GM21576 (cell line): Measurements from ENCODE around the gene KRTAP12-1.
"Not testable (repeated sequence)": the region's sequence is repeated elsewhere in the genome, so short reads cannot be mapped to it uniquely, and the experiment has no call there.

Experiments
- ATAC-seq: cut with Tn5 transposase; IDR thresholded peaks from one replicate; pipeline ENCODE4 v1.9.1; 2021; ENCODE audit warnings: mild to moderate bottlenecking, moderate library complexity; ENCODE audit not compliant: unreplicated experiment

KRTAP12-1 gene

DNA sequence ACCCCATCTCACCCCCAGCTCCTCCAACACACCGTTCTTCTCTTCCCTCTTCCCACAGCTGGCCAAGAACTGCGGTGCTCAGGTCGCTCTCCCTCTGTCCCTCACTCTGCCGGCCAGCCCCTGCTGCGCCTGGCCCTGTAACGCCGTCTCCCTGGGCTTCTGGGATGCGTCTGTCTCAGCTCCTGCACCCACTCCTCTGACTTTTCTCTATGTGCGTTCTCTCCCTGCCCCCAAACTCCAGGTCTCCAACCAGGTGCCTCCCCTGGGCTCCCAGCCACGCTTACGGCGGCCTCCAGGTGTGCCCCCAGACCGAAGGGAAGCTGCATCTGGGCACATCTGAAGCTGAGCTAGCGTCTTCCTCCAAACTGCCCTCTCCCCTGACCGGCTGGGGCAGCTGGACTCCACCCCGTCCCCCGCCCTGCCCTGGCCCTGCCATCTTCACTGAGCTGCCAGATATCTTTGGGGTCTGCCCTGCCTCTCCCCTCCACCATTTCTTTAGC lies 17.6 kb upstream of the KRTAP12-1 start:
- no peak for ATAC-seq

DNA sequence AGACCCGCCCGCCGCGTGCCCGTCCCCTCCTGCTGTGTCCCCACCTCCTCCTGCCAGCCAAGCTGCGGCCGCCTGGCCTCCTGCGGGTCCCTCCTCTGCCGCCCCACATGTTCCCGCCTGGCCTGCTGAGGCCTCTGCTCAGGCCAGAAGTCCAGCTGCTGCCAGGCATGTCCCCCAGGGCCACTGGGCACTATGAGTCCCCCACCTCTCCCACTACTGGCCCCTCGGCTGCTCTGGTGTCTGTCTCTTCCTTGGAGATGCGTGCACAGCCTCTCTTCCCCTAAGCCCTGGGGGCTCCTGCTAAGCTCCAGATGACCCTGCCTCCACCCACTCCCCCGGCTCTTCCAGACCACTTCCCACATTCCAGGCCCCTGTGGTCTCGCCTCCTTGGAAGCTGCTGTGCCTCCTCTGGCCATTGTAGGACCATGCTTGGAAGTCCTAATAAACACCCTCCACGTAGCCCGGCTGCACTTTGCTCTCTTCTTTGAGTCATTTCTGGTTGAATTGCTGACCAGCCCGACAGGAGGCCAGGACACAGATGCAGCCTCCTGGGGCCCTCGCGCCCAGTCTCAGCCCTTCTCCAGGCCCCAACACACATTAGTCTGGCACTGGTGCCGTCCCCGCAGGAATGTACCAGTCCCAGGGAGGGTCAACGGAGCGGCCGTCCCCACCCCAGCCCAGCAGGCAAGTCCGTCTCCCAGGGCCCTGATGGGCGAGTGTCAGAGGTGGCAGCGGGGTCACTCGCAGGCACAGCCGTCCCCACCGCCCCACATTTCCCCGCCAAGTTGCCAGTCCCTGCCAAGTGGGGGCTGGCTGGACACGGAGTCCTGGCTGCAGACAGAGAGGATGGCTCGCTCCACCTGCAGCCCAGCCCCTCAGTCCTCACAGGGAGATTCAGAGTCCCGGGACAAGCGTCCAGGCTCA lies 16.1 kb upstream of the KRTAP12-1 start:
- no peak for ATAC-seq

DNA sequence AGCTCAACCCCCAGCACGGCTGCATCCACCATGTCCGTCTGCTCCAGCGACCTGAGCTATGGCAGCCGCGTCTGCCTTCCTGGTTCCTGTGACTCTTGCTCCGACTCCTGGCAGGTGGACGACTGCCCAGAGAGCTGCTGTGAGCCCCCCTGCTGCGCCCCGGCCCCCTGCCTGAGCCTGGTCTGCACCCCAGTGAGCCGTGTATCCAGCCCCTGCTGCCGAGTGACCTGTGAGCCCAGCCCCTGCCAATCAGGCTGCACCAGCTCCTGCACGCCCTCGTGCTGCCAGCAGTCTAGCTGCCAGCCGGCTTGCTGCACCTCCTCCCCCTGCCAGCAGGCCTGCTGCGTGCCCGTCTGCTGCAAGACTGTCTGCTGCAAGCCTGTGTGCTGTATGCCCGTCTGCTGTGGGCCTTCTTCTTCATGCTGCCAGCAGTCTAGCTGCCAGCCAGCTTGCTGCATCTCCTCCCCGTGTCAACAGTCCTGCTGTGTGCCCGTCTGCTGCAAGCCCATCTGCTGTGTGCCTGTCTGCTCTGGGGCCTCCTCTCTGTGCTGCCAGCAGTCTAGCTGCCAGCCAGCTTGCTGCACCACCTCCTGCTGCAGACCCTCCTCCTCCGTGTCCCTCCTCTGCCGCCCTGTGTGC lies 15.3 kb upstream of the KRTAP12-1 start, which contains the start of gene KRTAP10-12:
TSS of gene KRTAP10-12 (plus strand) at position 1 of the 639 bp plus-strand sequence. CDS start at position 31, 30 bp downstream.
- not testable (repeated sequence) for ATAC-seq

DNA sequence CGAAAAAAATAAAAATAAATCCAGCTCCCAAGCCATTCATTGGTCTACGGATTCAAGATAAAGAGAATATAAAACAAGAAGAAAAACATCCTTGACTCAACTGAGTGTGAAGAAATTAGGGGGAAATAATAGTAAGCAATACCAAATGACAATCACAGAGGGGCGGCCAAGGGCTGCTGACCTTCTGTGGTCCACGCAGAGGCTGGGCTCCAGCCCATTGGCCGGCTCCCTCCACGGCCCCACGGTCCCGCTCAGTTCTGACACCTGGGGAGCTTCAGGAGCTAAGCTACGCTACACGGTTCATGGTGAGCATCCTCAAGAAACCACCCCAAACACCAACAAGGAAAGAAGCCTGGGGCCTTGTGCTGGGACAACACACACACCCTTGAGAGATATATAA lies 14.6 kb upstream of the KRTAP12-1 start:
- no peak for ATAC-seq

DNA sequence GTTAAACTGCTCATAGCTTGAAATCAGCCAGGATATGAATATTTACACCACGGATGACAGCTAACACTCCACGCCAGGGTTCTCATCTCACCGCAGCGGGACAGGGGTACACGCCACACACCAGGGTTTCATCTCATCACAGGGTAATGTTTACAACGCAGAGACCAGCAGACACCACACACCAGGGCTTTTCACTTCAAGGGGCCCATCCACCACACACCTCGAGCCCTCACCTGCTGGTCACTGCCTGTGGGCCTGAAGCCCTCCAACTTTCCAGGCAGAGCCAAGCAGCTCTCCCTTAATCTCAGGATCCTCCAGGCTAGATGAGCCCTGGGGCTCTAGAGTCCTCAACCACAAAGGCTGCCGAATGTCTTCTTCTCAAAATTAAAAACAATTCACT lies 13.7 kb upstream of the KRTAP12-1 start:
- no peak for ATAC-seq

DNA sequence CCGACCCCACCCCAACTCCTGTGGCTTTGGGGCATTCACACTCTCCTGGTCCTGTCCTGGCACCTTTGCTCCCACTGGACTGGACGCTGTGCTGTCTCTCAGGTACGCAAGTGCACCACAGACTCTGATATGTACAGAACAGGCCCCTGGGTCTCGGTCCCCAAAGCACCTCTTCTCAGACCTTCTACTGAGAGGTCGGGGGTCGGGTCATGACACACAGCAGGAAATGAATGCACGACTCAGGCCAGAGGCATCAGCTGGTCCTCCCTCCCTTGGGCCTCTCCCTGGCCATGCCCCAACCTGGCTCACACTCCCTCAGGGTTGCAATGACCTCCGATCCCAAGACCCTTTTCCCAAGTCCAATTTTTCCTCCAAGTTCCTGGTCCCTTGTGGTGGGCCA lies 13.2 kb upstream of the KRTAP12-1 start:
- no peak for ATAC-seq

DNA sequence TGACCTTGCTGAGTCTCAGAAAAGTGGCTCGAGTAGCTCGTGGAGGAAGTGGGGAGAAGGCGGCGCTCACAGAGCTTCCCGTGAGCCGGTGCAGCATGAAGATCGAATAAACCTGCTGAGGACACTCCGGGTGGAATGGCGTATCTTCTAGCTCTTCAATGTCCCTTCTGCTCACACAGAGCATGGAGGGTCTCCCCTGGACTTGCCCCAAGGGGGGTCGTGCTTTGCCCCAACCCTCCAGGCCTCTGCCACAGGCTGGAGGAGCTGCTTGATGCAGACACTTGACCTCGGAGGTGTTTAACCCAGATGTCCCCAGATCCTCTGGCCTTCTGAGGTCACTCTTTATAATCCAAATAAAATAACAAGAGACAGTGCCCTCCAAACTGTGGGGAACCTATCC lies 12.8 kb upstream of the KRTAP12-1 start:
- no peak for ATAC-seq

DNA sequence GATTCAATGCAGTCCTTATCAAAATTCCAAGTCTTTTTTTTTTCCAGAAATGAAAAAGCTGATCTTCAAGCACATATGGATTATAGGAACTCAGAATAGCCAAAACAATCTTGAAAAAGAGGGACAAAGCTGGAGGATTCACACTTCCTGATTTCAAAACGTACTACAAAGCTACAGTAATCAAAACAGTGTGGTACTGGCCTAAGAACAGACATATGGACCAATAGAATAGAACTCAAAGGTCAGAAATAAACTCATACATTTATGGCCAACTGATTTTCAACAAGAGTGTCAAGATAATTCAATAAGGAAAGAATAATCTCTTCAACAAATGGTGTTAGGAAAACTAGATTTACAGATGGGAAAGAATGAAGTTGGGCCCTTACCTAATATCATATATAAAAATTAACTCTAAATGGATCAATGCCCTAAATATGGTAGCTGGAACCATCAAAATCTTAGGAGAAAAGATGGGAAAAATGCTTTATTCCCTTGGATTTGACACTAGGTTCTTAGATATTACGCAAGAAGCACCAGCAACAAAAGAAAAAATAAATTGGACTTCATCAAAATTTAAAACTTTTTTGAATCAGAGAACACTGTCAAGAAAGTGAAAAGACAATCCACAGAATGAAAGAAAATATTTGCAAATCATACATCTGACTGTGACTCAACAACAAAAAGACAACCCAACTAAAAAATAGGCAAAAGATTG lies 11.0 kb upstream of the KRTAP12-1 start:
- ATAC-seq = no peak

DNA sequence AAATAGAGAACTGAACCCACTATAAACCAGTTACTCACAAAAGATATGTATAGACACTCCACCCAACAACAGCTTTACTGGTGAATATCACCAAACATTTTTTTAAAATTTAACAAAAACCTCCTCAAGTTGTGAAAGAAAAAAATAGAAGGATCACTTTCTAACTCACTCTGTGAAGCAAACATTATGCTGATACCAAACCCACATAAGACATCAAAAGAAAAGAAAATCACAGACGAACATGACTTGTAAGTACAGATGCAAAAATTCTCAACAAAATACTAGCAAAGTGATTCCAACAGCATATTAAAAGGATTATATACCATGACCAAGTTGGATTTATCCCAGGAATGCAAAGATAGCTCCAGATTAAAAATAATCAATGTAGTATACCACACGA lies 9.7 kb upstream of the KRTAP12-1 start:
- ATAC-seq = no peak

DNA sequence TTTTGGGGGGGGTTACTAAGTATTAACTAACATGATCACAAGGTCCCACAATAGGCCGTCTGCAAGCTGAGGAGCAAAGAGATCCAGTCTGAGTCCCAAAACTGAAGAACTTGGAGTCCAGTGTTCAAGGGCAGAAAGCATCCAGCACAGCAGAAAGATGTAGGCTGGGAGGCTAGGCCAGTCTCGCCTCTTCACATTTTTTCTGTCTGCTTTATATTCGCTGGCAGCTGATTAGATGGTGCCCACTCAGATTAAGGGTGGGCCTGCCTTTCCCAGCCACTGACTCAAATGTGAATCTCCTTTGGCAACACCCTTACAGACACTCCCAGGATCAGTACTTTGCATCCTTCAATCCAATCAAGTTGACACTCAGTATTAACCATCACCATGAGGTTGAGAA lies 7.8 kb upstream of the KRTAP12-1 start:
- ATAC-seq = not testable (repeated sequence)

DNA sequence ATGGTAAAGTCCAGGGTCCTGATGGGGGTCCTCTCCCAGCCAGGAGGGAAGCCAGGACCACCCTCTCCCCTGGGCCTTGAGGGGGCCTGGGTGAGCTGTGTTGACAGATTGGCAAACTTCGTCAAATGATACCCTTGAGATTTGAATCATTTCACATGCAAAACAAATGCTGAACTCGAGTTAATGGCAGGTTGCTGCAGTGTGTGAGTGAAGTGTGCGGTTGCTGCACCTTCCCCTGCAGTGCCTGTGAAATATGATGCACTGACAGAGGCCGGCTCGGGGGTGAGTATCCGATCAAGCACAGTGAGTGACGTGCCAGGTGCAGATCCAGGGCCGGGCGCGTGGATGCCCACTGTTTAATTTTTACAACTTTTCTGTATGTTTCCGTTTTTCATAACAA lies 5.7 kb upstream of the KRTAP12-1 start:
- no peak for ATAC-seq

DNA sequence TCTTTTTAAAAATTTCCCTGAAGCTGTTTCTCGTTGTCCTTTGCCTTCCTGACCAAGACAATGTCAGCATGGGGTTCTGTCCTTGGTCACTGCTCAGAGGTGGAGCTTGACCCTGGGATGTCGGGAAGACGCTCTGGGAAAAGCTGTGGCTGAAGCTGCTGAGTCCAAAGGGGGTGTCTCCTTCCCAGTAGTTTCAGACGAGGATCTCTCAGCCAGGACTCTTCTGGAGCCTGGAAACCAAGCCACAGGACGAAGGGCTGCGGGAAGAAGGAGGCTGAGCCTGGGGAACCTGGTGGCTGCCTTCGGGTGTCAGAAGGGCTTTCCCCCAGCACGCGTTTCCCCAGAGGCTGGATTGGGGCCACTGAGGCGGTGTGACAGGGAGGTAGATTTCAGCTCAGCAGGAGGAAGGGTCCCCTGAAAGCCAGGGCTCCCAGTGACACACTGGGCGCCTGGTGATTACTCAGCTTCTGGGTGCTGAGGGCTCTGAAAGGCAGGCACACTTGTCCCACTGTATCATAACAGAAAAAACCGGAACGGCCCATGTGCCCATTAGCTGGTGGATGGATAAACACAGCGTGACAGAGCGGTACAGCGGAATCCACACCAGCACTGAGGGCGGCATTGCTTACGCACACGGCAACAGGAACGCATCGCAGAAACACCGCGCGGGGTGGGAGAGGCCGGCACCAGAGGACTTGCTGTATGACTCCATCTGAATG lies 5.0 kb upstream of the KRTAP12-1 start:
- no peak for ATAC-seq

DNA sequence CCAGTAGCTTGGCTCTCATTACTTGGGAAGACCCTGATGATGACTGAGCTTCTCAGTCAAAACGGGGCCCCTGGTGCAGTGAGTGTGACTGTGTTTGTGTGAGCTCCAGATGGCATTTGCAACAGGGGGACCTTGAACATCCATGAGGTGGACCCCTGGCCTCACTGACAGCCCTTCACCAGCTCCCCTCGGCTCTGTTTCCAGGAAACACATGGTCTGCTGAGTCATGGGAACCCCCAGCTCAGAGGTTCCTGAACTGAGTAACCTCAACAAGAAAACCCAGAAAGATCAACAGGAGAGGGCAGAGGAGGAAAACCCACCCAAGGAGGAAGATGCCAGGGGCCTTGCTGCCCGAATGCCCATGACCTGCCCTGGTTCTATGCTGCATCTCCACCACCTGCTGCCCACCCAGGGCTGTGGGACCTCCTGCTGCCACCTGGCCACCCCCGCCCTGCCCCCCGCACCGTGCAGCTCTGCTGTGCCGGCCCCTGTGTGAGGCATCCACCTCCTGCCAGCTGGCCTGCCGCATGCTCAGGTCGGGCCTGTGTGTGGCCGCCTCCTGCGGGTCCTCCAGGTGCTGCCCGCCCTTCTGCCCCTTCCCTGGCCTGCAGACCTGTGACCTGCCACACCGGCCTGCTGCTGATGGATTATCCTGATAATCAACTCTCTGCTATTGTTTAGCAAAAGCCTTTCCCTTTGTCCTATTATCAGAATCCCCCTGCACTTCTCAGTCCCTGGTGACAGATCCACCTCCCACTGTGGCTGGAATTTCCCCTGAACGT lies 4.2 kb upstream of the KRTAP12-1 start:
- ATAC-seq = no peak

DNA sequence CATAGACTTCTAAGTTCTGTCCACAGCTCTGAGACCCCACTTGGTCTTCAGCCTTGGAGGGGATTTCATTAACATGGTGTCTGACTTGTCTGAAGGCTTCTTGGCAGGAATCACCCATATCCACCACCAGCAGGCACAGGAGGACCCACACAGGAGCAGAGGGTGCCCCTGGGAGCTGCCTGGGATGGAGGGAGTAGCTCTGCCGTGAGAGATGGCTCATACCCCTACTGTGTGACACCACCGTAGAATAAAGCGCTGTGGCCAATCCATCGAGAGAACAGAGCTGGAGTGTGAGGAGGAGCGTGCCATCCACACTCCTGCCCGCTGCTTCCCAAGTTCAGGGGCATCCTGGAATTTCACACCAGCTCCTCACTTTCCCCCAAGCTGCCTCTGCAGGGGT lies 3.1 kb upstream of the KRTAP12-1 start:
- not testable (repeated sequence) for ATAC-seq

DNA sequence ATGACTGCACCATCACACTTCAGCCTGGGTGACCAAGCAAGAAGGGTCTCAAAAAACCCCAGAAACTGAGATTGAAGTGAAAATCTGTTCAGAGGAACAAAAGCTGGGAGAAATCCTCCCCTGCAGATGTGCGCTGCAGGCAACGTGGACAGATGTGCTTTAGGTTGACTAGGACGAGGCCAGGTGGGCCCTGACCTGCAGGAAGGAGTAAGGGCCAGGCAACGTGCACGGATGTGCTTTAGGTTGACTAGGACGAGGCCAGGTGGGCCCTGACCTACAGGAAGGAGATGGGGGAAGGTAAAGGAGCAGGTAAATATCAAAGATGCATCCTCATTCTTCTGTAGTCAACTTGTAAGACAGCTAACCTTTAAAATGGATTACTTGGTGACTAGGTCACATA lies 2.5 kb upstream of the KRTAP12-1 start:
- no peak for ATAC-seq

DNA sequence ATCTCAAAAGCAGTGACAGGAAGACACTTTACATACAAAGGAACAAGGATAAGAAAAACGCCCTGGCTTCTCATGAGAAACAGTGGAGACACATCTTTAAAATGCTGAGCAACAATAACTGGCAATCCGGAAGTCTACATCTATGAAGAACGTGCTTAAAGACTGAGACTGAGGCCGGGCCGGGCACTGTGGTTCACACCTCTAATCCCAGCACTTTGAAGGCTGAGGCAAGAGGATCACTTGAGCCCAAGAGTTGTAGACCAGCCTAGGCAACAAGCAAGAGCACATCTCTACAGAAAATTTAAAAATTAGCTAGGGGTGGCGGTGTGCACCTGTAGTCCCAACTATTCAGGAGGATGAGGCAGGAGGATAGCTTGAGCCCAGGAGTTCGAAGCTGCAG lies 2.1 kb upstream of the KRTAP12-1 start:
- no peak for ATAC-seq

DNA sequence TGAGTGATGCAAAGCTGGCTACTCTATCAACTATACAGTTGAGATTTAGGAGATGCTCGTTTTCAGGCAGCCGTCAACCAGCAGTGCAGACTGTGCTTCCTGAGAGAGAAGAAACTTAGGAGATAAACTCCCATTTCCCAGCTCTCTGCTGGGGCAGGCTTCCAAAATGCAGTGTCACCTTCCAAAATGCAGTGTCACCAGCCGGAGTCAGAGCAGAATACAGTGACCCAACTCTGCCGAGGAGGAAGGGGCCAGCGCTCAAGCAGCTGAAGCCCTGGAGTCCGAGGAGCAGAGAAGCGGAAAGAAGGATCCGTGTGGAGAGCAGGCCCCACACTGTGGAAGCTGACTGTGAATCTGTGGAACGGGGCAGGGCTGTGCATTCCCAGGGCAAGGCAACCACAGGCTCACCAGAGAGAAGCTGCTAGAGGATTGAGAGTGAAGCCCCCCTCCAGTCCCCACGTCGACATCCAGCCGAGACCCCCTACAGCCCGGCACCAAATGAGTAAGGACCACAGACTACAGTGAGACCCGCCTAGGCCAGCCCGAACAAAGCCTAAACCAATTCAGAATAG lies 703 bp upstream of the KRTAP12-1 start:
- no peak for ATAC-seq

DNA sequence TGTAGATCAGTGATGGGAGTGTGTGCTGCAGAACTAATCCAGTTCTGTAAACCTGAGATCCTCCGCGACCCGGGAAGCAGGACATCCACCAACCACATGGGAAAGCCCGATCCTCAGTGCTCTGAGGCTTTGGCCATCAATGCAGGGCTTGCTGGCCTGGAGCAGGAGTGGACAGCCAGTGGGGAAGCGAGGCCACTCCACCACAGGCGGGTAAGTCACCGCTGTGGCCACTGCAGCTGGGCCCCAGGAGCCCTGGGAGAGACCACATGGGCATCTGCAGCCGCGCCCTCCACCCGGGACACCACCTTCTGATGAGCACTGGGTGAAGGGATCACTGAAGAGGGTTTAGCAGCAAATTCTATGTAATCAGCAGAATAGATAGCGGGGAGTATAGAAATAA lies 811 bp downstream of the KRTAP12-1 start:
- ATAC-seq = no peak

DNA sequence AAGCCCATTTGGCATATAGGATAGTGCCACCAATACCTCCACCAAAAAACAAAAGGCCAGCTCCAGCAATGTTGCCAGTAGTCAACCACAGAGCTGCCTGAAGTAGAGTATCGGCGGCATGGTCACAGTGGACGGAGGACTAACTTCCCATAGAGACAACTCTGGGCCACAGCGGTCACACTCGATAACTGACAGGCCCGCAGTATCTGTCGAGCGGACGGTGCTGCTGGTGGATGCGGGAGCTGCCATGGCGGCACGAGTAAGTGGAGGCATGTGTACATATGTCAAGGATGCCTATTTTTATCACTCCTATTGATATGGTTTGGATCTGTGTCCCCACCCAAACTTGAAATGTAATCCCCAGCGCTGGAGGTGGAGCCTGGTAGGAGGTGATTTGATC lies 4.1 kb downstream of the KRTAP12-1 start:
- no peak for ATAC-seq

DNA sequence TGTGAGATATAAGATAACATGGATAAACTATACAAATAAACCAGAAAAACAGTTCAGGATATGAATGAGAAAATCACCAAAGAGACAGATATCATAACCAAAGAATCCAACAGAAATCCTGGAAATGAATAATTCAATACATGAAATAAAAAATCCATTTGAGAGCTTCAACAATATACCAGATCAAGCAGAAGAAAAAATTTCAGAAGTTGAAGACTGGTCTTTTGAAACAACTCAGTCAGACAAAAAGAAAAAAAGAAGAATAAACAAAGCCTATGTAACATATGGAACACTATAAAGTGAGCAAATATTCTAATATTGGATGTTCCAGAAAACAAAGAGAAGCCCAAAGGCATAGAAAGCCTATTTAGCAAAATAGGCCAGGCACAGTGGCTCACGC lies 10.1 kb downstream of the KRTAP12-1 start:
- no peak for ATAC-seq
